Transverse colon (tissue), 4 donors: Measurements from ENCODE around the gene TLE3. TPM values are rescaled to one million over a fixed set of nuclear protein-coding genes. Genes with fewer than 3 reads are reported as not detected.
A peak's percentile ranks its signal among the peaks of the same experiment; 100 is the strongest.

Source experiments
- DNase-seq: peaks from one replicate; pipeline ENCODE4 v3.0.0-alpha.2; 2019
- H3K27ac ChIP-seq, 4 donors: fragments of 200-600 bp; sonication (generic); 2 replicates each; pipeline ENCODE4 v1.5.1; 2016 to 2018; ENCODE audit warnings: inconsistent platforms in 4 of 4
- H3K27me3 ChIP-seq: fragments of 200-600 bp; sonication (generic); 2 replicates; pipeline ENCODE4 v1.5.1; 2017; ENCODE audit warnings: inconsistent platforms
- H3K36me3 ChIP-seq, 4 donors: fragments of 200-600 bp; sonication (generic); 2 replicates each; pipeline ENCODE4 v1.5.1; 2017 to 2019; ENCODE audit warnings: inconsistent platforms in 4 of 4
- H3K4me1 ChIP-seq, 4 donors: fragments of 200-600 bp; sonication (generic); 2 replicates each; pipeline ENCODE4 v1.5.1; 2017 to 2020; ENCODE audit warnings: inconsistent platforms in 4 of 4
- H3K4me3 ChIP-seq, 4 donors: fragments of 200-600 bp; sonication (generic); 1 replicate in 1 of 4; 2 replicates in 3 of 4; pipeline versions ENCODE4 v1.5.1 to v1.6.1; 2017 to 2019; ENCODE audit warnings: inconsistent platforms in 4 of 4
- H3K9me3 ChIP-seq, 2 donors: fragments of 200-600 bp; sonication (generic); 2 replicates each; pipeline ENCODE4 v1.5.1; 2017 to 2019; ENCODE audit warnings: inconsistent platforms in 2 of 2
- EP300 ChIP-seq: sonication (generic); formaldehyde crosslinking; IDR thresholded peaks from one replicate; pipeline ENCODE4 v1.6.1; 2017; ENCODE audit warnings: antibody characterized with exemption, low read depth
- POLR2A ChIP-seq: fragments of 450-650 bp; IDR thresholded peaks from one replicate; pipeline ENCODE4 v1.6.1; 2016; ENCODE audit warnings: antibody characterized with exemption, mild to moderate bottlenecking, moderate library complexity
- POLR2AphosphoS5 ChIP-seq, 3 donors: sonication (generic); formaldehyde crosslinking; IDR thresholded peaks; one replicate each; pipeline ENCODE4 v1.6.1; 2016; ENCODE audit warnings: antibody characterized with exemption in 3 of 3
- WGBS, 2 donors: methylation state at CpG; one replicate each; pipeline ENCODE4 v1.1.5; 2018; ENCODE audit warnings: low coverage in 1 of 2; 5-methylcytosine and 5-hydroxymethylcytosine counted together
- in situ Hi-C, 4 donors: fragments of 200-750 bp; cut with MboI; loops; one replicate each; pipeline versions ENCODE4 v1.15.0 to v1.15.1; 2017; ENCODE audit warnings: low sequenced_read_pairs in 3 of 4, low pct_ligation_motif_present in 1 of 4, low pct_unique_long_range_greater_than_20kb in 1 of 4
- intact Hi-C: fragments of 100-400 bp; cut with DNase I; formaldehyde crosslinking; loops from one replicate; pipeline ENCODE4 v1.15.1; 2023; ENCODE audit warnings: low total_unique reads
- total RNA-seq, 4 donors: library from RNA; depleted of rRNA; stranded (reverse); fragments of >200 nt; gene quantifications; one replicate each; pipeline ENCODE4 v1.1.0, GENCODE V29; 2016
- TF ChIP-seq, protein P1 (sequence below), 5 experiments: fragments of 200-600 bp in 3 of 5; fragments of 450-650 bp in 2 of 5; sonication (generic) in 3 of 5; IDR thresholded peaks; 1 replicate in 2 of 5; 2 replicates in 3 of 5; pipeline ENCODE4 v1.5.1; 2016 to 2017; ENCODE audit warnings: antibody characterized with exemption in 5 of 5, inconsistent platforms in 3 of 5, mild to moderate bottlenecking in 2 of 5, moderate library complexity in 1 of 5

TLE3 gene
- total RNA-seq, 4 donors from 2014 or later = 49.8 to 223 (median 114) TPM

- no peak for TF ChIP-seq POLR2AphosphoS5 (IDR thresholded peaks at IDR 0.05)
- no peak for TF ChIP-seq POLR2A
- TF ChIP-seq, protein P1, sequence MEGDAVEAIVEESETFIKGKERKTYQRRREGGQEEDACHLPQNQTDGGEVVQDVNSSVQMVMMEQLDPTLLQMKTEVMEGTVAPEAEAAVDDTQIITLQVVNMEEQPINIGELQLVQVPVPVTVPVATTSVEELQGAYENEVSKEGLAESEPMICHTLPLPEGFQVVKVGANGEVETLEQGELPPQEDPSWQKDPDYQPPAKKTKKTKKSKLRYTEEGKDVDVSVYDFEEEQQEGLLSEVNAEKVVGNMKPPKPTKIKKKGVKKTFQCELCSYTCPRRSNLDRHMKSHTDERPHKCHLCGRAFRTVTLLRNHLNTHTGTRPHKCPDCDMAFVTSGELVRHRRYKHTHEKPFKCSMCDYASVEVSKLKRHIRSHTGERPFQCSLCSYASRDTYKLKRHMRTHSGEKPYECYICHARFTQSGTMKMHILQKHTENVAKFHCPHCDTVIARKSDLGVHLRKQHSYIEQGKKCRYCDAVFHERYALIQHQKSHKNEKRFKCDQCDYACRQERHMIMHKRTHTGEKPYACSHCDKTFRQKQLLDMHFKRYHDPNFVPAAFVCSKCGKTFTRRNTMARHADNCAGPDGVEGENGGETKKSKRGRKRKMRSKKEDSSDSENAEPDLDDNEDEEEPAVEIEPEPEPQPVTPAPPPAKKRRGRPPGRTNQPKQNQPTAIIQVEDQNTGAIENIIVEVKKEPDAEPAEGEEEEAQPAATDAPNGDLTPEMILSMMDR (IDR thresholded peaks at IDR 0.05) = no peak
- TF ChIP-seq EP300 = no peak
- peaks cover 46 to 69% (median 67%) of the 10 kb centered on the region in 4 donors for H3K4me1 ChIP-seq
- 17 to 22% methylated on average over 3 to 8 of the region's 8 CpGs for WGBS, 2 donors
- peak overlapping the region; percentile 86 to 94 (median 88) for H3K4me3 ChIP-seq
- H3K27me3 ChIP-seq = no peaks in the 10 kb centered on the region
- H3K36me3 ChIP-seq = no peaks in the 10 kb centered on the region
- DNase-seq = no peak
- intact Hi-C loops (loop anchor here (5.0 to 10.0 kb wide), 2 partner anchors 170 to 228 kb away; no protein-coding TSS in a partner anchor), in situ Hi-C loops (no loop called here)
- peak overlapping the region; percentile 95 to 97 (median 96) for H3K27ac ChIP-seq
- H3K9me3 ChIP-seq = no peaks in the 10 kb centered on the region
Observed at GRCh38 chr15:70094690-70095311, 2.9 kb downstream of the TLE3 start.

- Histone ChIP-seq H3K9me3 (no peaks in the 10 kb centered on the region), H3K27me3 (no peaks in the 10 kb centered on the region), H3K4me3 (peak overlapping the region in 2 of 4 donors; percentile 6 to 15), H3K4me1 (peaks cover 57 to 78% (median 74%) of the 10 kb centered on the region in 4 donors), H3K36me3 (no peaks in the 10 kb centered on the region), H3K27ac (peak overlapping the region; percentile 95 to 97 (median 96))
- peak; percentile 68 for DNase-seq
- TF ChIP-seq POLR2A (no peak), POLR2AphosphoS5 (IDR thresholded peaks at IDR 0.05) (peak in 2 of 3 donors; percentile 20 to 50)
- intact Hi-C loops (loop anchor here (10.0 kb wide), 1 partner anchor 171 kb away; no protein-coding TSS in a partner anchor), in situ Hi-C loops (no loop called here)
- WGBS, 2 donors = 24 to 33% methylated on average over 5 to 11 of the region's 11 CpGs
Observed at GRCh38 chr15:70093481-70094319, 4.0 kb downstream of the TLE3 start.

DNA sequence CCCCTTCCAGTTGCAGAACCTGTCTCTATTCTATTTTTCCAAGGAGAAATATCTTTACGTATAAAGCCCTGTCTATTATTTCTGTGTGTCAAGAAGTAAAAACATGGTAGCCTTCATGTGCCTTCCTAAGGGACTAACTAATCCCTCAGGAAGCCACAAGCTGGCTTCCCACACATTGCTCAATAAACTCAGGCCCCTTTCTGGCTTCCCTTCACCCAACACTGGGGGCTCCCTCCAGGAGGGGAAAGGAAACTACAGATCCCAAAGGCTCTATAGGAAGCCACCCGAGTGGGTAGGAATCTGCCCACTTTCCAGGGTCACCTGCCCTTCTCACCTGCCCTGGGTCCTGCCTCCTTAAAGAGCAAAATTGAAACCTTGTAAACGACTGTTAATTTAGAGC lies 4.6 kb downstream of the TLE3 start:
- DNase-seq = no peak
- in situ Hi-C loops = no loop called here

GRCh38 chr15:70092464-70093027 lies 5.2 kb downstream of the TLE3 start:
- Histone ChIP-seq H3K27ac (peak overlapping the region; percentile 95 to 97 (median 96)), H3K4me1 (peaks cover 65 to 81% (median 72%) of the 10 kb centered on the region in 4 donors), H3K9me3 (no peaks in the 10 kb centered on the region), H3K27me3 (no peaks in the 10 kb centered on the region), H3K36me3 (no peaks in the 10 kb centered on the region), H3K4me3 (peak overlapping the region in 1 of 4 donors; percentile 15)
- DNase-seq = no peak
- in situ Hi-C loops (no loop called here), intact Hi-C loops (loop anchor here (10.0 kb wide), 1 partner anchor 172 kb away; no protein-coding TSS in a partner anchor)
- no peak for TF ChIP-seq POLR2A
- TF ChIP-seq EP300 = no peak
- TF ChIP-seq, protein P1 (IDR thresholded peaks at IDR 0.05) = no peak
- TF ChIP-seq POLR2AphosphoS5 (IDR thresholded peaks at IDR 0.05) = no peak
- 33% methylated on average over 6 of the region's 6 CpGs; no CpG with 5 or more reads in 1 of the 2 donors for WGBS, 2 donors

More for the DNA sequence above, 4.6 kb downstream of the TLE3 start:
- intact Hi-C loops = loop anchor here (10.0 kb wide), 1 partner anchor 172 kb away; no protein-coding TSS in a partner anchor
- TF ChIP-seq POLR2A = no peak
- no peak for TF ChIP-seq POLR2AphosphoS5 (IDR thresholded peaks at IDR 0.05)
- TF ChIP-seq EP300 = no peak
- TF ChIP-seq, protein P1 (IDR thresholded peaks at IDR 0.05) = no peak
- H3K9me3 ChIP-seq = no peaks in the 10 kb centered on the region
- WGBS, 2 donors = 23 to 33% methylated on average over 2 to 3 of the region's 3 CpGs
- H3K27me3 ChIP-seq = no peaks in the 10 kb centered on the region
- peak overlapping the region in 2 of 4 donors; percentile 6 to 15 for H3K4me3 ChIP-seq
- H3K4me1 ChIP-seq = peaks cover 60 to 78% (median 73%) of the 10 kb centered on the region in 4 donors
- no peaks in the 10 kb centered on the region for H3K36me3 ChIP-seq
- H3K27ac ChIP-seq = peak overlapping the region; percentile 95 to 97 (median 96)
